T follicular helper cell (primary cell): ENCODE measurements around the gene GNS.

ENCODE experiments used
- DNase-seq: peaks from one replicate; pipeline ENCODE4 v3.0.0-alpha.2; 2020; ENCODE audit warnings: low read depth
- total RNA-seq, 2 experiments: gene quantifications; one replicate each; lab custom pipeline; 2026; lab: John Stamatoyannopoulos, UW

Gene GNS
- total RNA-seq = 88.1 to 104 reads per million in 2 experiments

DNA sequence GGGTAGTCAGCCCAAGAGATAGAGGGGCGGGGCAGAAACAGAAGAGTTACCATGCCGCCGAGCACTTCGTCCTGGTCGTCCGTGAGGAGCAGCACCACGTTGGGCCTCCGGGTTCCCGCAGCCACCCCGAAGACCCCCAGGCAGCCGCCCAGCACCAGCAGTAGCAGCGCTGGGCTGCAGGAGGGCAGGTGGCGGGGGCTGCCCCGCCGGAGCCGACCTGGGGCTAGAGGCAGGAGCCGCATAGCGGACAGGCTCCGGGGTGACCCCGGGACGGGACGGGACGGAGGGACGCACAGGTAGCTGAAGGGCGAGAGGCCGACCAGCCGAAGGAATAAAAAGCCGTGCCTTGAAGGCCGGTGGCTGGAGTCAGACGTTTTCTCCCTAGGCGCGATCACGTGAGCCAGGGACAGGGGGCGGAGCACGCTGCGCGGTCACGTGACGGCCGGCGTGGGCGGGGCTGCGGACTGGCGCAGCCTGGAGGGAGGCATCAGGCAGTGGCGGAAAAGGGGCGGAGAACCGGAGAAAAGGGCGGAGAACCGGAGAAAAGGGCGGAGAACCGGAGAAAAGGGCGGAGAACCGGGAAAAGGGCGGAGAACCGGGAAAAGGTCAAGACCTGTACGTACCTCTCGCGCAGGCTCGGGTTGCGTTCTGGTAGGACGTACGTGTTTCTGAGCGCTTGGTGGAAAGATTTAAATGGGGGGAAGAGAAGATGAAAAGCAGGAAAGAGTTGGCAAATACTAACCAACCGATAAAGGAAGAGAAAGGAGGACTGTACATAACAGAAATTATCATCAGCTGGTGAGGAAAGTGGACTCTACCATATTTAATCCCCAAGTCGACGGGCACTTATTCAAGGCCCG, at the start of gene GNS:
Gene GNS, minus strand, starts transcription at position 372 of the 860 bp plus-strand sequence. Its CDS starts 130 bp downstream, at position 242.
- peak; percentile 85 for DNase-seq

DNA sequence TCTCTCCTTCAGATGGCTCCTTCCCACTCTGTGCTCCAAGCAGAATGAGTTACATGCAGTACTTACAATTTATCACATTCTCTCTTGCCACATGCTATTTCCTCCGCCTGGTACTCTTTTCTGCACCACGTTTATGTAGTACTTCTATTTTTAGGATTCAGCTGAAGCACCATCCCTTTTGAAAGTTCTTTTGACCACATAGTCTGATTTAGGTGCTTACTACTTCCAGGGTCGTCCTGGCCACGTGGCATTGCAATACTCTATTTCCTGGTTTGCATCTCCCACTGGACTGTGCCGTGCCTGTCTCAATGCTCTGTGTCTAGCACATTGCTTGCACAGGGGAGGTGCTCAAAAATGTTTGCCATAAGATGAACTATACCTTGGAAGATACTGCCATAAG, 48.9 kb upstream of the GNS start:
- no peak for DNase-seq

DNA sequence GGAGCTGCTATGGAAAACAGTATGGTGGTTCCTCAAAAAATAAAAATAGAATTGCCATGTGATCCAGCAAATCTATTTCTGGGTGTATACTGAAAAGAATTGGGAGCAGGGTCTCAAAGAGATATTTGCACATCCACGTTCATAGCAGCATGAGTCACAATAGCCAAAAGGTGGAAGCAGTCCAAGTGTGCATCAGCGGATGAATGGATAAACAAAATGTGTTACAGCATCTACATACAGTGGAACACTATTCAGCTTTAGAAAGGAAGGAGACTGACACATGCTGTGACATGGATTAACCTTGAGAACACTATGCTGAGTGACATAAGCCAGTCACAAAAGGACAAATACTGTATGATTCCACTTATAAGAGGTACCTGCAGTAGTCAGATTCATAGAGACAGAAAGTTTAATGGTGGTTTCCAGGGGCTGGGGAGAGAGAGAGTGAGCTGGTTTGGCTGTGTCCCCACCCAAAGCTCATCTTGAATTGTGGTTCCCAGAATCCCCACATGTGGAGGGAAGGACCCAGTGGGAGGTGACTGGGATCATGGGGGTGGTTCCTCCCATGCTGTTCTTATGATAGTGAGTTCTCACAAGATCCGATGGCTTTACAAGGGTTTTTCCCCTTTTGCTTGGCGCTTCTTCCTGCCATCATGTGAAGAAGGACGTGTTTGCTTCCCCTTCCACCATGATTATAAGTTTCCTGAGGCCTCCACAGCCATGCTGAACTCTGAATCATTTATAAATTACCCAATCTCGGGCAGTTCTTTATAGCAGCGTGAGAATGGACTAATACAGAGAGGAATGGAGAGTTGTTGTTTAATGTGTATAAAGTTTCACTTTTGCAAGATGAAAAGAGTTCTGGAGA, 47.6 kb upstream of the GNS start:
- no peak for DNase-seq

DNA sequence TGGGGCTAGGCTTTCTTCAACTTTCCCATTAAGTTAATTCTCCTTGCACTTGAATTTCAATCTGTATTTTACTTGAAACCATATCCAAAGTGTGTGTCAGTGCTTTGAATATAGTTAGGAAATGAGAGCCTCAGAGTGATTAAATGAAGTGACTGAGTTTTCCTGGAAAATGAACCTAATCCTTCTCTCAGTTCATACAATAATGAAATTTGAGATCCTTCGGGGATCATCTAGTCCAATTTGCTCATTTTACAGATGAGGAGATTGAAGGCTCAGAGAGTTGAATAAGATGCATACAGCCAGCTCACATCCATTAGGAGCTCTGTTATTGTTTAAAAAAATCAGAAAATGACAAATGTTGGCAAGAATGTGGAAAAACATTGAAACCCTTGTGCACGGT, 47.0 kb upstream of the GNS start:
- DNase-seq = no peak

DNA sequence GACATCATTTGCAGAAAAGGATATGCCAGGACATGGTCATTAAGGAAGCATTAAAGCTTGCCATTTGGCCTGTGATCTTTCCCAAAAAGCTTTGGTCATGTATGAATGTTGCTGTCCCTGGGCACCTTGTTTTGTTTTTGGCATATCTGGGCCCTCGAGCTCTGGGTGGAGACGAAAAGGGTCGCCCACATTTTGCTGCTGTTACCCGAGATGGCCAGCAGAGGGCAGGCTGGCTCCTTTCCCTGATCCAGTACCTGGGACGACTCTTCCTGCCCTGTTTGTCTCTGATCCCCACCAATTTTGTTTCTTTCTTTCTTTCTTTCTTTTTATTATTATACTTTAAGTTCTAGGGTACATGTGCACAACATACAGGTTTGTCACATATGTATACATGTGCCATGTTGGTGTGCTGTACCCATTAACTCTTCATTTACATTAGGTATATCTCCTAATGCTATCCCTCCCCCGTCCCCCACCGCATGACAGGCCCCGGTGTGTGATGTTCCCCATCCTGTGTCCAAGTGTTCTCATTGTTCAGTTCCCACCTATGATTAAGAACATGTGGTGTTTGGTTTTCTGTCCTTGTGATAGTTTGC, 43.1 kb upstream of the GNS start:
- peak; percentile 19 for DNase-seq

DNA sequence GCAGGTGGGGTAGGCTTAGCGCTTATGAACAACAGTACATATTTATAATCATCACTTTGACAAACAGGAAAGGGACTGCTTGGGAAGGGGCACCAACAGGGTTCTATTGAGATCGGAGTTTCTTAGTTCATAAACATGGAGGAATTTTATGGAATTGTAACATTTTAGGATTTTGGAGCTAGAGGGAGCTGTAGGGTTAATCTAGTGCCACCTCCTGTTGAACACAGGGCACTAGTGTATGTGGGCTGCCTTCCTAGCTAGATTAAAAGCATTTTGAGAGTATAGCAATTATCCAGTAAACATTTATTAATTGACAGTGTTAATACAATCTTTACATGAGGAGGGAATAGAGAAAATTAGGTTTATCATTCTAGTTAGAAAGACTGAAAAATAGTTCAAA, 42.2 kb upstream of the GNS start:
- no peak for DNase-seq

DNA sequence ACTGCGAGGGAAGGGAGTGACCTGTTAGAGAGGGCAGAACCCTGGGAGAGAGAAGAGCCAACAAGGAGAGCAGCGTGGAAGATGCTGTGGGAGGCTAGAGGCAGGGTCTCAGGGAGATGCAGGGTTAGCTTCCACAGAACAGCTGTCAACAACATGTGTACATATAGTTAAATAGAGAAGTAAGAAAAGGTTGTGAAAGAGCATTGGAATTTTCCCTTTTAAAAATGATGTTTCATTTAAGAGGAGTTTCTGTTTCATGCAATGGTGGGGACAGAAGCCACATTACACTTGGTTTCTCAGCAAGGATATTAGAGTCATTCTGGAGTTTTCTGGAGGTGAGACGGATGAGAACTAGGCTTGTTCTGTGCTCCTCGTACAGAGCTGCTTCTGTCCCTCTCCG, 41.4 kb upstream of the GNS start:
- DNase-seq = no peak

DNA sequence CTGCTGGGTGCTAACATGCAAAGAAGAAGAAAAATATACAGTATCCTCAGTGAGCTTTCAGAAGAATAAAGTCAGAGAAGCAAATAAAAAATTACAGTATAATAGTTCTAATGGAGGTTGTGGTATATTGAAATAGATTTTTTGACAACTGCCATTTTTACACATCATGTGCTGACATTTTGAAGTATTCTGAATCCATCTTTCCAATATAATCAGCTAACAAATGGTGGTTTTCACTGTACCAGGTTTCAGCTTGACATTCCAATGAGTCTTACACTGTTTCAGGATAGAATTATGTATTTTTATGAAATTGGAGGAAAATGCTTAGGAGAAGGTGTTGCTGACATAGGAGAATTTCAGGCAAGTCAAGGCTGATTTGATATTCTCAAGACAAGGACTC, 39.0 kb upstream of the GNS start:
- DNase-seq = no peak

DNA sequence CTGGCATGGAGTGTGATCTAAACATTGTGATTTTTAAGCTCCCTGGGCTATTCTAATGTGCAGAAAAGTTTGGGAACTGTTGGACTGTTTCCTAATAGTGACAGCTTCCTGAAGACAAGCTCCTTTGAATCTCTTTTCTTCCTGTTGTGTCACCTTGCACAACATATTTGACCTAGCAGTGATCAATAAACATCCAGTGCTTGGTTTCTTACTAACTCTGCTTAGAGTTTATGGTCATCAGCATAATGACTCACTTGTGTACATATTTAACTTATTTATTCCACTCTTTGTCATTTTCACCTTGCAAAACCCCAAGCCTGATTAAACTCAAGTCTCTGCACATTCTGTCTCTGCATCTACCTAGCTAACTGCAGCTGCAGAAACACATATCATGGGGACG, 38.0 kb upstream of the GNS start:
- DNase-seq = no peak

DNA sequence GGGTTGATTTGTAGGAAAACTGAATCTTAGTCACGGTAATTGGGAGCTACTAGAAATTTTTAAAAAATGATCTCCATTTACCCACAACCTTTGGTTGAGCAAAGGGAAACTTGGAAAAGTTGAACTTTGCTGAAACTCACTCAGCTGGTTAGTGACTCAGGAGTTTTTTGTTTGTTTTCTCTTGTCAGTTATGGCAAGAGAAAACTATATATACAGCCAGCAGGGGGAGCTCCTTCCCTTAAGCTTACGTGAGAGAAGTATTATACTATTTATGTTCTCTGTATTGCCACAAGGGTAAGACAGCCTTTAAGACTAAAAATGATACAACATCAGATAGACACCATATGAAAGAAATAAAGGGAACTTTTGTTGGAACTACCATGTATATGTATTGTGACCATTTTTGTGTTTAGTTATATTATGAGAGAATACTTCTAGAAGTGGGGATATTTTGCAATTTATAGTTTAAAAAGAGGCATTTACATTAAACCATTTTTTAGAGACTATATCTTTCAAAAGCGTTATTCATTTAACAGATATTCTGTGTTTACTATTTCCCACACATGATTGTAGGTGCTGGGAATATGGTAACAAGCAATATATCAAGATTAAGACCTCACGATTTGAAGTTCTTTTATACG, 37.1 kb upstream of the GNS start:
- peak; percentile 43 for DNase-seq

DNA sequence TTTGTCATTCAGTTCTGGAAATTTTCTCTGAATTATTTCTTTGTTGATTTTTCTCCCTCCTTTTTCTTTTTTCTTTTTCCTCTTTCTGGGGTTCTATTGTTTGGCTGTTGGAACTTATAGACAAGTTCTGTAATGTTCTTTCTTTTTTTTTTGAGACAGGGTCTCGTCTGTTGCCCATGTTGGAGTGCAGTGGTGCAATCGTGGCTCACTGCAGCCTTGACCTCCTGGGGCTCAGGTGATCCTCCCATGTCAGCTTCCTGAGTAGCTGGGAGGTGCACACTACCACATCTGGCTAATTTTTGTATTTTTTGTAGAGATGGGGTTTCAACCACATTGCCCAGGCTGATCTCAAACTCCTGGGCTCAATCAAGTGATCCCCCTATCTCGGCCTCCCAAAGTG, 35.1 kb upstream of the GNS start:
- DNase-seq = no peak

DNA sequence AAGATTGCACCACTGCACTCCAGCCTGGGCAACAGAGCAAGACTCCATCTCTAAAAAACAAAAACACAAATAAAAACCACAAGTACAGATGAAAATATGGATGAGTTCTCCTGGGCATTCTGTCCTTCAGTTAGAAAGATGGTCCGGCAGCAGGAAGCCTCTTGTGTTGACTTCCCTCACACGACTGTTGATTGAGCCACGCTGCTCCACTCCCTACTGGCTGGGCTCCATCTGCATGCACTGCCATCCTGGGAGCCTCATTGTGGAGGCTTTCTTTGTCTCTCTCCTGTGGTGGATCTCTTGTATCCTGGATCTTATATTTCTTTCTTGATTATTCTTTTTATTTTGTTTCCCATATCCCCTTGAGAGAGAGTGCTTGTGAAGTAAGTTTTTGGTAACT, 34.4 kb upstream of the GNS start:
- DNase-seq = no peak

DNA sequence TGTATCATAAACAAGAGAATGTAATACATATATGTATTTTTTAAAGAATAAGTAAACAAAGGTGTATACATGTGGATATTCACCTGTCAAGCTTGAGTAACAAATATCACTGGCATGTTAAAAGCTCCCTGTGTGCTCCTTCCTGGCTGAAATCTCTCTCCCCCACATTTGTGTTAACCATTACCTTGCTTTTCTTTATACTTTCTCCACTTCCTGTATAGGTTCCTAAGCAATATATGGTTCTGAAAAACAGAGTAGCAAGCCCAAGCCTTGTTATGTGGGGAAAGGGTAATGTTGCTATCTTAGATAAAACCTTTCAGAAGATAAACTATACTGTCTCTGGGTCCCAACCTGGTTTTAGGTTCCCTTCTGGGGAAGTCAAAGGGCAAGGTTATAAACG, 32.9 kb upstream of the GNS start:
- DNase-seq = no peak

DNA sequence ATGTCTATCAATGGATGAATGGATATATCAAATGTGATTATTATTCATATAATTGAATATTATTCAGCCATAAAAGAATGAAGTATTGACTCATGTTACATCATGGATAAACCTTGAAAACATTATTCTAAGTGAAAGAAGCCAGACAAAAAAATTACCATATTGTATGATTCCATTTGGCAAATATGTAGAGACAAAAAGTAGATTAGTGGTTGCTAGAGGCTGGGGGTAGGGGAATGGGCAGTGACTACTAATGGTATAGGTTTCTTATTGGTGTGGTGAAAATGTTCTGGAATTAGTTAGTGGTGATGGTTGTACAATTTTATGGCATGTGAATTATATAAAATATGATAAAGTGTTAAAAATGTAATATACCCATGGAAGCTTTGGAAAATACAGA, 31.8 kb upstream of the GNS start:
- no peak for DNase-seq

DNA sequence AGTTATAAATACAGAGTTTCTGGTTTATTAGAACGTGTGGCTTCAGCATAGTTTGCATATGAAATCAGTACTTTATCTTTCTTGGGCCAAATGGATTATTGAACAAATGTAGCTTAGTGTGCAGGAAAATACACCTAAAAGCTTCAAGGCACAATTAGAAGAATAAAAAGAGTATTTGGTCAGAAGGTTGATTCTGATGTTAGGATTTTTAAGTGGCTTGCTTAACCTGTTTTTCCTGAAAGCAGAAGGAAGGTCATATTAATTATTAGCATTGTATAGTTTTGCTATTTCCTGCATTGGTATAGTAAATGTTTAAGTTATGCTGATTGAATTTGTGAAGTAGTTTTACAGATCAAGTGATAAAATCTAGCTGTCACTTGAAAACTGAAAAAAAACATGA, 31.0 kb upstream of the GNS start:
- DNase-seq = no peak

DNA sequence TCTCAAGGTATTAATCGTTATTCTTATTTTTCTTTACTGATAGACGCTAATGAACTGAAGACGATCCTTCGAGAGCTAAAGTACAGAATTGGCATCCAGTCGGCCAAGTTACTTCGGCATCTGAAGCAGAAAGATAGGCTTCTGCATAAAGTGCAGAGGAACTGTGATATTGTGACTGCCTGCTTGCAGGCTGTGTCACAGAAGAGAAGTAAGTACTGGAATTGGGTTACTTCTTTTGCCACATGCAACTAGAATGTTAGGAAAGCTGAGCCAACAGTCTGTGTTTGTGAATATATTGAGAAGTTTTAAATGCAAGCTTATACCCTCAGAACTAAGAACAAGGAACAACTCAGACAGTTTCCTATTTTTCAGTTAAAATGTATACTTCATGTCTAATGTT, 26.6 kb upstream of the GNS start:
- DNase-seq = no peak

DNA sequence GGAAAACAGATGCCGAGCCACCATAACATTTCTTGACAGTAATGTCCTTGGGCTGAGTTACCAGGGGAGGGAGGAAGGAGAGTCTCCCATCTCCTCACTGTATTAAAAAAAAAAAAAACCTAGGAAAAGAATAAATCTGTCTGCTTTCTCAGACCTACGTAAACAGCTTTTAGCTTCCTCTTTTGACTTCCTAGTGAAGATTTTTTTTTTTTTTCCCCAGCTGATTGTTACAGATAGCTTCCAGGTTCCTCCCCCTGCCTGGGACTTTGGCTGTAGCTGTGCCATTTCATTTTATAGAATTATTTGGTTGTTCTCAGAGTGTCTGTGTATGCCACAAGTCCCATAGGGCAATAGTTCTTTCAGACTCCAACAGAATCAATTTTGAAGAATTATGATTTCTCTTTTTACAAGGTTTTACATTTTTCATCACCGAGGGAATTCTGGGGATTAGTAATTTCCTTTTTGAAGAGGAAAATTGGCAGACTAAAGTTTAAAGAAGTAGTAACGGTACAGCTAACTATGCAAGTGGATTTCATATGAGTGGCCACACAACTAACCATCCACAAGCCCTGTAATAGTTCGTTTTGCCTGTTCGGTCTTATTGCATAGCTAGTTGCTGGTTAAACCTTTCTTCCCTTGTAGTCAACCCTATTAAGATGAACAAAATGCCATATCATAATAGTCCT, 23.1 kb upstream of the GNS start:
- DNase-seq = no peak

DNA sequence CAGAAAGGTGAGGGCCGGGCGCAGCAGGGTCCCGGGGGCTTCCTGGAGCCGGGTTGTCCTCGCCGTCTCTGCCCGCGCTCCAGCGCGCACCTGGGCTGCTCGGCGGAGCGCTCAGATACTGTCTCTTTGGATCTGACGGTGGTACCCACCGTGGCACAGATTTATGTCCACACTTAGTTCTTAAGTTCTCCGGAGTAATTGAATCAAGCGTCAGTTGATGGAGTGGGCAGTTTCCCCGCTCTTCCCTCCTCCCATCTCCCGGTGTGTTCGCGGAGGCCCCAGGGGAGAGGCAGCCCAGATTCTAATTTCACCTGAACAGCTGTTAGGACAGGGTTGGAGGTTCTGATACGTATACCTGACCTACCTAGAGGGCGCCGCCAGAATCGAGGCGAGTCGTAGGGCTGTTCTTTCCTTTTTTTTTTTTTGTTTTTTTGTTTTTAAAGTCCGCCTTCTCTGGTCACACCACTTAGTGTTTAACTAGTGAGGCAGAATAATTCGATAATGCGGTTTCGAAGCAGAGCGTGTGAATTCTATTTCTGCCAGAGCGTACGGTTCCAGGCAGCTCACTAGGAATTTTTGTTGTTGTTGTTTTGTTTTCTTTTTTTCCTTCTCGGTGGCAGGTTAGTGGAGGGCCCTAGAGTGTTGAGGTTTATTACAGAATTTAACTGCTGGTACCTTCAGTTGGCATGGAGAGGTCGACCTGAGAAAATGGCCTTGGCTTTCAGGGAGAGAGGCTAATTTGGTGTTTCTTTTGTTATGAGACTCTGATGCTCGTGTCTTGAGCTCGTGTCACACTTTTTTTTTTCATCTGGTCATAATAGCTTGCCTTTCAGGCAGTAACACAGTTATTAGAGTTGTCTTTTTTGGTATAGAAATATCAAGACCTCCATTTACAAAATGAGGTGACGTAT, 22.3 kb upstream of the GNS start:
- DNase-seq = no peak

DNA sequence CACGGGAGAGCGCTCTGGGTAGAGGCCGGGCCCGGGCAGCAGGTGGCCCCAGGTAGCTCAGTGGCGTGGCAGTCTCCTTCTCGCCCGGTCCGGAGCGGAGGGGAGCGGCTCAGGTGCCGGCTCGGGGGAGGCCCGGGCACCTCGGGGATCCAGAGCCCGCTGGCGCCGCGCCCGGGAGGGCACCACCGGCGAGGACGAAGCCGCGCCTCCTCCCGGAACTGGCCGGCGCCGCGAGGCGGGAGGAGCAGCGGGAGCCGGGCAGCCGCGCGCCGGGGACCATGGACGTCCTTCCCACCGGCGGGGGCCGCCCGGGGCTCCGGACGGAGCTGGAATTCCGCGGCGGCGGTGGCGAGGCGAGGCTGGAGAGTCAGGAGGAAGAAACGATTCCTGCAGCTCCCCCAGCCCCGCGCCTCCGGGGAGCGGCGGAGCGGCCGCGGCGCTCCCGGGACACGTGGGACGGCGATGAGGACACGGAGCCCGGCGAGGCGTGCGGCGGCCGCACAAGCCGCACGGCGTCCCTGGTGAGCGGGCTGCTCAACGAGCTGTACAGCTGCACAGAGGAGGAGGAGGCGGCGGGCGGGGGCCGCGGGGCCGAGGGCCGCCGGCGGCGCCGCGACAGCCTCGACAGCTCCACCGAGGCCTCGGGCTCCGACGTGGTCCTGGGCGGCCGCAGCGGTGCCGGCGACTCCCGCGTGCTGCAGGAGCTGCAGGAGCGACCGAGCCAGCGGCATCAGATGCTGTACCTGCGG, 21.5 kb upstream of the GNS start:
- no peak for DNase-seq

DNA sequence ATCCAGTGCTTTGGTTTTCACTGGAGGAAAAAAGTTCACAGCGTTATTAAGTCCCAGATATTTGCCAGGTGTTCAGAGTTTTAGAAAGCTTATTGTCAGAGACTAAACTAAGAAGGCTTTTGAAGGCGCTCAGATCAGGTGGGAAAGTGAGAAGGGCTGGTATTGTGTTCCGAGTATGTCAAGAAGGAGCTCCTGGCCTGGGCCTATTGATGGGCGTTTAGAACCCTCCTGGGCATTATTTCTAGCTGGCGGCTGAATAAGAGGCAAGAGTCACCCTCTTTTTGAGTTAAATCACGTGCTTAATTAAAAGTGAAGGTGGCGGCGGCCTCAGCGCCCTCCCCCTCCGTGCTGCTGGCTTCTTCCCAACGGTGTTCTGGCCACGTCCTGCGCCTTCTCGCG, 20.9 kb upstream of the GNS start:
- DNase-seq = no peak
